T-helper 17 cell (primary cell): Measurements from ENCODE around the gene L2HGDH. TPM values are rescaled to one million over a fixed set of nuclear protein-coding genes. Genes with fewer than 3 reads are reported as not detected.
"Not testable (repeated sequence)": the region's sequence is repeated elsewhere in the genome, so short reads cannot be mapped to it uniquely, and the experiment has no call there.

Experiments used
- ATAC-seq: fragments of 150-1000 bp; cut with Tn5 transposase; 2 replicates; pipeline ENCODE4 v1.10.0; 2021; ENCODE audit warnings: mild to moderate bottlenecking, moderate library complexity
- DNase-seq, 3 donors: peaks; one replicate each; pipeline versions ENCODE4 v3.0.0 to v3.0.0-alpha.2; 2020 to 2021
- H3K9me3 ChIP-seq: one replicate; pipeline ENCODE4 v1.7.0; 2013; ENCODE audit warnings: low read length, mild to moderate bottlenecking; ENCODE audit not compliant: control insufficient read depth, poor library complexity, severe bottlenecking
- H3K27ac Mint-ChIP-seq: one replicate; pipeline ENCODE4 v1.8.0; 2022; ENCODE audit warnings: mild to moderate bottlenecking, moderate library complexity, mixed read lengths
- H3K27me3 Mint-ChIP-seq: one replicate; pipeline ENCODE4 v1.8.0; 2022; ENCODE audit warnings: mixed read lengths
- H3K36me3 Mint-ChIP-seq: one replicate; pipeline ENCODE4 v1.8.0; 2022; ENCODE audit warnings: low read depth, mixed read lengths
- H3K4me1 Mint-ChIP-seq: one replicate; pipeline ENCODE4 v1.8.0; 2022; ENCODE audit warnings: mild to moderate bottlenecking, mixed read lengths
- H3K4me3 Mint-ChIP-seq: one replicate; pipeline ENCODE4 v1.8.0; 2022; ENCODE audit warnings: mild to moderate bottlenecking, moderate library complexity, mixed read lengths
- total RNA-seq, 4 donors: library from RNA in 2 of 4; stranded (reverse) in 2 of 4; gene quantifications; one replicate each; pipeline ENCODE4 v1.2.3 and lab custom pipeline; 2022 to 2026

Gene L2HGDH
- total RNA-seq, 2 donors from 2014 or later: 1.8 to 4.1 TPM

GRCh38 chr14:50334211-50334610, 22.2 kb upstream of the L2HGDH start:
- H3K4me3 Mint-ChIP-seq: no peak overlapping the region

GRCh38 chr14:50333014-50333509, 21.0 kb upstream of the L2HGDH start:
- DNase-seq (no peak), ATAC-seq (no peak)
- H3K27me3 Mint-ChIP-seq: no peaks in the 10 kb centered on the region
- peaks cover 6% of the 10 kb centered on the region for H3K36me3 Mint-ChIP-seq
- no peak overlapping the region for H3K27ac Mint-ChIP-seq
- H3K4me1 Mint-ChIP-seq: peaks cover 17% of the 10 kb centered on the region
- no peak overlapping the region for H3K4me3 Mint-ChIP-seq
- H3K9me3 ChIP-seq: no peaks in the 10 kb centered on the region

More at GRCh38 chr14:50334211-50334610, 22.2 kb upstream of the L2HGDH start:
- H3K9me3 ChIP-seq: no peaks in the 10 kb centered on the region
- H3K27me3 Mint-ChIP-seq: no peaks in the 10 kb centered on the region
- H3K27ac Mint-ChIP-seq: peak overlapping the region; percentile 43
- peaks cover 17% of the 10 kb centered on the region for H3K4me1 Mint-ChIP-seq
- DNase-seq (no peak), ATAC-seq (no peak)
- H3K36me3 Mint-ChIP-seq: peaks cover 7% of the 10 kb centered on the region

- no peak overlapping the region for H3K27ac Mint-ChIP-seq
- no peak overlapping the region for H3K4me3 Mint-ChIP-seq
- DNase-seq (no peak), ATAC-seq (no peak)
- H3K27me3 Mint-ChIP-seq: no peaks in the 10 kb centered on the region
- H3K9me3 ChIP-seq: no peaks in the 10 kb centered on the region
- peaks cover 15% of the 10 kb centered on the region for H3K4me1 Mint-ChIP-seq
- peaks cover 6% of the 10 kb centered on the region for H3K36me3 Mint-ChIP-seq
Observed at GRCh38 chr14:50331596-50331995, 19.6 kb upstream of the L2HGDH start.

- H3K27me3 Mint-ChIP-seq: no peaks in the 10 kb centered on the region
- no peak overlapping the region for H3K27ac Mint-ChIP-seq
- peak; percentile 96 for ATAC-seq
- no peaks in the 10 kb centered on the region for H3K36me3 Mint-ChIP-seq
- no peak overlapping the region for H3K4me3 Mint-ChIP-seq
- no peaks in the 10 kb centered on the region for H3K9me3 ChIP-seq
- peak in 2 of 3 donors; percentile 35 to 45 for DNase-seq
- peaks cover 8% of the 10 kb centered on the region for H3K4me1 Mint-ChIP-seq
Observed at GRCh38 chr14:50321009-50321660, 9.1 kb upstream of the L2HGDH start.

- H3K9me3 ChIP-seq: no peaks in the 10 kb centered on the region
- Mint-ChIP-seq H3K4me3 (no peak overlapping the region), H3K27me3 (no peaks in the 10 kb centered on the region), H3K4me1 (peaks cover 11% of the 10 kb centered on the region), H3K36me3 (no peaks in the 10 kb centered on the region), H3K27ac (no peak overlapping the region)
- ATAC-seq (no peak), DNase-seq (no peak)
Observed at GRCh38 chr14:50320283-50320682, 8.3 kb upstream of the L2HGDH start.

GRCh38 chr14:50319721-50320120, 7.7 kb upstream of the L2HGDH start:
- Mint-ChIP-seq H3K4me3 (no peak overlapping the region), H3K27ac (no peak overlapping the region), H3K27me3 (no peaks in the 10 kb centered on the region), H3K36me3 (no peaks in the 10 kb centered on the region), H3K4me1 (peaks cover 11% of the 10 kb centered on the region)
- ATAC-seq (no peak), DNase-seq (no peak)
- no peaks in the 10 kb centered on the region for H3K9me3 ChIP-seq

GRCh38 chr14:50319293-50319692, 7.3 kb upstream of the L2HGDH start:
- ATAC-seq (no peak), DNase-seq (no peak)
- no peak overlapping the region for H3K4me3 Mint-ChIP-seq
- no peaks in the 10 kb centered on the region for H3K9me3 ChIP-seq
- H3K27ac Mint-ChIP-seq: peak overlapping the region; percentile 29
- H3K27me3 Mint-ChIP-seq: no peaks in the 10 kb centered on the region
- H3K36me3 Mint-ChIP-seq: no peaks in the 10 kb centered on the region
- peaks cover 11% of the 10 kb centered on the region for H3K4me1 Mint-ChIP-seq

GRCh38 chr14:50318031-50318626, 6.1 kb upstream of the L2HGDH start:
- no peak for ATAC-seq

GRCh38 chr14:50314098-50314497, 2.1 kb upstream of the L2HGDH start:
- DNase-seq, ATAC-seq, H3K9me3 ChIP-seq, H3K27ac Mint-ChIP-seq, H3K27me3 Mint-ChIP-seq, H3K4me3 Mint-ChIP-seq, H3K36me3 Mint-ChIP-seq: not testable (repeated sequence)
- H3K4me1 Mint-ChIP-seq: peaks cover 29% of the 10 kb centered on the region

More at GRCh38 chr14:50318031-50318626, 6.1 kb upstream of the L2HGDH start:
- H3K27ac Mint-ChIP-seq: peak overlapping the region; percentile 29
- no peaks in the 10 kb centered on the region for H3K27me3 Mint-ChIP-seq
- H3K36me3 Mint-ChIP-seq: no peaks in the 10 kb centered on the region
- H3K4me3 Mint-ChIP-seq: no peak overlapping the region
- DNase-seq: no peak
- no peaks in the 10 kb centered on the region for H3K9me3 ChIP-seq
- H3K4me1 Mint-ChIP-seq: peaks cover 17% of the 10 kb centered on the region

- no peaks in the 10 kb centered on the region for H3K27me3 Mint-ChIP-seq
- no peaks in the 10 kb centered on the region for H3K36me3 Mint-ChIP-seq
- peak overlapping the region; percentile 92 for H3K4me3 Mint-ChIP-seq
- DNase-seq: no peak
- H3K9me3 ChIP-seq: no peaks in the 10 kb centered on the region
- peaks cover 23% of the 10 kb centered on the region for H3K4me1 Mint-ChIP-seq
- ATAC-seq: peak; percentile 61
- H3K27ac Mint-ChIP-seq: peak overlapping the region; percentile 91
Observed at GRCh38 chr14:50312734-50313054, 665 bp upstream of the L2HGDH start.

GRCh38 chr14:50311337-50311971, 575 bp downstream of the L2HGDH start:
- no peaks in the 10 kb centered on the region for H3K9me3 ChIP-seq
- Mint-ChIP-seq H3K27ac (peak overlapping the region; percentile 91), H3K36me3 (no peaks in the 10 kb centered on the region), H3K4me3 (peak overlapping the region; percentile 92), H3K4me1 (peaks cover 23% of the 10 kb centered on the region), H3K27me3 (no peaks in the 10 kb centered on the region)
- no peak for ATAC-seq
- no peak for DNase-seq

GRCh38 chr14:50310445-50310844, 1.6 kb downstream of the L2HGDH start:
- H3K9me3 ChIP-seq: no peaks in the 10 kb centered on the region
- Mint-ChIP-seq H3K36me3 (no peaks in the 10 kb centered on the region), H3K4me1 (peaks cover 22% of the 10 kb centered on the region), H3K27me3 (no peaks in the 10 kb centered on the region), H3K4me3 (peak overlapping the region; percentile 79), H3K27ac (no peak overlapping the region)
- ATAC-seq: no peak
- DNase-seq: no peak

- Mint-ChIP-seq H3K36me3 (no peaks in the 10 kb centered on the region), H3K27ac (no peak overlapping the region), H3K4me3 (no peak overlapping the region), H3K4me1 (peaks cover 19% of the 10 kb centered on the region), H3K27me3 (no peaks in the 10 kb centered on the region)
- no peaks in the 10 kb centered on the region for H3K9me3 ChIP-seq
- ATAC-seq: no peak
- no peak for DNase-seq
Observed at GRCh38 chr14:50308363-50308915, 3.6 kb downstream of the L2HGDH start.
